GM19238 (cell line): Measurements from ENCODE around the gene BORCS6.
A peak's percentile ranks its signal among the peaks of the same experiment; 100 is the strongest.
"Not testable (repeated sequence)": the region's sequence is repeated elsewhere in the genome, so short reads cannot be mapped to it uniquely, and the experiment has no call there.

Experiments used
- DNase-seq: peaks from one replicate; pipeline ENCODE4 v3.0.0; 2011; ENCODE audit warnings: low spot score; ENCODE audit not compliant: insufficient read length

The BORCS6 gene

DNA sequence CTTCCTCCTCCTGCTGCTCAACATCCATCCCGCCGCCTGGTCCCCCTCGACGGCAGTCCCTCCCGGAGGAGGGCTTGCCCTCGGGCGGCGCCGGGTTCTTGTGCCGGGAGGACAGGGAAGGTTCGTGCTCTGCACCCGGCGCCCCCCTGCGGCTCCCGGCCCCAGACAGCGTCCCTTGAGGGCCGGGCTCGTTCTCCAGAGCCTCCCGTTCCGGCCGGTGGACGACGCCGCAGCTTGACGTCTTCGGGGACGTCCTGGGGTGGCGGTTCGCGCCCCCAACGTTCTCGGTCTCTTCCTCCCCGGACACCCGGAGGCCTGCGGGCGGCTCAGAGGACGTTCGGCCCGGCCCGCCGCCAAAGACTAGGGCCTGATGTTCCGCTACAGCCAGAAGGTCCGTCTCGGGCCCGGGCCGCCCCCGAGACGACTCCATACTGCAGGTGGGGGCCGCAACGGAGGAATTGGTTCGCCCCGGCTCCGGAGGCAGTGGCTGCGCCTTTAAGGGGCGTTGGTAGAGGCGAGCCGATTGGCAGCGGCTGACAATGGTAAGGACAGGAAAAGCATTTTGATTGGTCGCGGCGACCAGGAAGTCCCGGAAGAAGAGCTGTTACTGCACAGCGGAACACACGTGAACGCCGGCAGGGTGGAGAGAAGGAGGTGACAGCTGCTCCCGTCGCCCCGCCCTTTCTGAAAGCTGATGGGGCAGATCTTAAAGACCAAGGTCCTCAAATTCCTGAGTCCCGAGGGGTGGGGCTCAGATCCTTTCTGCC, at the start of gene BORCS6:
Gene BORCS6 (minus strand): TSS at position 470 of the 767 bp plus-strand sequence. CDS start 40 bp downstream, at position 430.
- DNase-seq: peak; percentile 80

DNA sequence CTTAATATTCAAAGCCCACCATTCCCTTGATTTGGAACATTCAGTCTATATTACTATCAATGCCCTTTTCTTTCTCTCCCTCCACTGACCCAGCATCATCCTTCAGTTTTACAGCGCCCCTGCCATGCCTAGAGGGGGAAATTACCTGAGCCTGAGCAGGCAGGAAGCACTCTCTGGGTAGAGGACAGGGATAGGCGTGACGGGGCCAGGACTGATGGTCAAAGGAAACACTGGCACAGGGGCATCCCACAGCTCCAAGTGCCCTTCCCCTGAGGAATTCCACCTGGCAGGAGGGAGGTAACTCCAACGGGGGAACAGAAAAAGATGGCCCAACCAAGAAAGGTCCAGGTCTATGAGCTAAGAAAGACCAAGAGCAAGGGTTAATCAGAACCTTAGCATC, 47.9 kb upstream of the BORCS6 start:
- DNase-seq: no peak

DNA sequence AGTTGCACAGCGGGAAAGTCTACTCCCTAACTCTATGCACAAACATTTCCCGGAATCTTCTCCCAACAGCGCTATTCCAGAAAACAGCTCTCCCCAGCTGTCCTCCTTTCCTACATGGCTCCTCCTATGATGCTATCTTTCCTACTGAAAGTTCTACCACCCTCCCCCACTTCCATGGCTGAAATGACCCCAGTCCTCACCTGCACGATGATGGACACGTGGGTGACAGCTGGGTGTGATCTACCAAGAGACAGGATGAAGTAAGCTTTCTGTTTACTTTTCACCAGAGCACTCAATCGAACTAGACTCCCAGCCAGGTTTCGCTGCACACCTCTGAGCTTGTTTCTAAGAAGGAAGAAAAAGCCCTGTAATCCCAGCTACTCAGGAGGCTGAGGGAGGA, 47.2 kb upstream of the BORCS6 start:
- no peak for DNase-seq

DNA sequence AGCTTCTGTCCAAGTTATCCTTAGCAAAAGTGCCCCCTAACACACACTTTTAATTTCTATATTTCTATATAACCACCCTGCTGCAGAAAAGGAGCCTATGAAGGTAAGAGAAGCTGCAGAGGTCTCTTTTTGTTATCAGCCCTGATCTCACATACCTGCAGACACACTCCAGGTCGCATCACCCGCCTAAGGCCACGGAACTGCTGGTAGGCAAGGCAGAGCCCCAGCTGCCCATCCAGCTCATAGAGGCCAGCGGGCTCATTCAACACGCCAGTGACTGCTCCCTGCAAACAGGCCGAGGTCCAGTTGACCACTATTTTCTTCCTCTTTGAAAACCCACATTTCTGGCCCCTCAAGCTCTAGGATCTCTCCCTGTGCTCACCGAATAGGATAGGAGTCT, 45.7 kb upstream of the BORCS6 start:
- DNase-seq: no peak

DNA sequence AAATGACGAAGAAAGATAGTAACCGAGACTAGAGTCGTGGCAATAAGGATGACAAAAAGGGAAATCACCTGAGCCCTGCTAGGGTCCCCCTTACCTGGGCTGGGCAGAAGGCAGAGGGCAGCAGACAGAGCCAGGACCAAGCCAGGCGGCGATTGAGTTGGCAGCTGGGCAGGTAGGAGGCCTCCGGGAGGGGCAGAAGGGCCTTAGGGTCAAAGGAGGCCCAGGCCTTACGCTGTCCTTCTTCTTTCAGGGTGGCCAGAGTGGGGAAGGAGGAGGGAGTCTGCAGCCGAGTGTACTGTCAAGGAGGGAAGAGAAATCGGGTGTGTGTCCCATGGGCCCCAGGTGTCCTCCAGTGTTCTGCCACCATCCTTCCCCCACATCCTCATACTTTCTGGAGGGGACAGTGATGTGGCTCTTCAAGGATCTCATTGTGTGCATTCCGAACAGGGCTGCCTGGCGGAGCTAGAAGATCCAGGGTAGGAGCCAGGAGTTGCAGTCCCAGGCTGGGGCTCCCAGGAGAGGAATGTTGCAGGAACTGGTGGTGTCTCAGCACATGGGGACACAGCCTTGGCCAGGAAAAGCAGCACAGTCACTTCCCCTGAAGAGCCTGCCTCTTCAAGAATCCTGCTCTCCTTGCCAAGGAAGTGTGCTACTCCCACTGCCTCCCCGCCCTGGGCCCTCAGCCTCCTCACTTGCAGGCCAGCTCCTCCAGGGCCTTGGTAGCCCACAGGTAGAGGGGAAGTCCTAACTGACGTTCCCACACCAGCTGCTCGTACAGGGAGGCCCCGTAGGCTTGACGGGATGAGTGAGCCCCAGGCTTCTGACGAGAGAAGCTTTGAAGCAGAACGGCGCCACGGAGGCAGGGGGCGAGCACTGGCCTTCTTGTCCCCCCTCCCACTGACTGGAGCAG, 44.6 kb upstream of the BORCS6 start:
- DNase-seq: no peak

DNA sequence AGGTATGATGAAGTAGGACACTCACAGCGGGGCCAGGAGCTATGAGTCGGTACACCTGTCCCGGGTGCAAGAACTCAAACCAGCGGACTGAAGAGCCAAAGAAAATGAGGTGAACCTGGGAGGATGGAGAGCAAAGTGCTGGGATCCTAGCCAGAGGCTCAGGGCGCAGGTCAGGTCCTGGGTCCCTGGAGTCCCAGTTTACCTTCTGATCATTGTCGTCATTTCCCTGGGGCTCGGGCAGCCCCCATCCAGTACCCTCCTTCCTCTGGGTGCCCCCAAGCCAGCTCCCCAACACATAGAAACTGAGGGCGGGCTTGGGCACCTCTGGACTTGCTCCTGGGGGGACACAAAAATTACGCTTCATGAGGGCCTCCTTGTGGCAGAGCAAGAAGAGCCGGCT, 41.7 kb upstream of the BORCS6 start:
- no peak for DNase-seq

DNA sequence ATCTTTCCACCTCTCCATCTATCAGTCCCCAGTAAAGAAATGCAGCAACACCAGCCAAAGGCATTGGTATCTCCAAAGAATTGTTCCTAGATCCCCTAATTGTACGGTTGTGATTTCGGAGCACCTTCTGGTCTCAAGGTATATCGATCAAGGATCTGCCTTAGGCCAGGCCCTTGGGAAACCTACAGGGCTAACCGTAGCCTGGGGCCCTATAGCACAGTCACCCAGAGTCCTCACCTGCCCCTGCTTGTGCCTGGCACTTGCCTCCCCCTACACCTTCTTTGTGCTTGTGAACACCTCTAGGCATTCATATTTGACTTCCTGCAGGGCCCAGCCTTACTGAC, 37.2 kb upstream of the BORCS6 start:
- no peak for DNase-seq

DNA sequence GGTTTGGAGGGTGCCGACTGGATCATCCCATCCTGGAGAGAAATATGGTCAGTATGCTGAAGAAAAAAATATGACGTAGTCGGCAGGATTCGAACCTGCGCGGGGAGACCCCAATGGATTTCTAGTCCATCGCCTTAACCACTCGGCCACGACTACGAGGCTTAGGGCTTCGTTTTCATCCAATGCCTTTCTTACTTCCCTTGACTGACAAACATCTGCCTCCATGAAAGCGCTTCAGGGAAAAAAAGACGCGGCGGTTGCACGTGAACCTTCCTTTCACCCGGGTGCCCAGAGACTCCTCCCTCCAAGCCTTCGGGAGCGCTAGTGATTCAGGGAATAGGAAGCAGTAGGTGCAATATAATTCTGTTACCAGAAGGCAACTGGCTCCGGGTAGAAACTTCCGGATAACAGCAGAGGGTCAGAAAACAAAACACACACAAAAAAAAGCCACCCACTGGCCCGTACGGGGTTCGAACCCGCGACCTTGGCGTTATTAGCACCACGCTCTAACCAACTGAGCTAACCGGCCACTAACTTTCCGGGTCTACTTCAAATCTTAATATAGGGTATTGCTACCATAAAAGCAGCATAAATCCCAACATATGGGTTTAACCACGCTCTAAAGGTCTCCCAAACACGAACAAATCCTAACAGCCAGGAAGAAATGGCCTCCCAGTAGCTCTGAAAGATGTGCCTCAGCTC, 36.7 kb upstream of the BORCS6 start:
- DNase-seq: peak; percentile 42

DNA sequence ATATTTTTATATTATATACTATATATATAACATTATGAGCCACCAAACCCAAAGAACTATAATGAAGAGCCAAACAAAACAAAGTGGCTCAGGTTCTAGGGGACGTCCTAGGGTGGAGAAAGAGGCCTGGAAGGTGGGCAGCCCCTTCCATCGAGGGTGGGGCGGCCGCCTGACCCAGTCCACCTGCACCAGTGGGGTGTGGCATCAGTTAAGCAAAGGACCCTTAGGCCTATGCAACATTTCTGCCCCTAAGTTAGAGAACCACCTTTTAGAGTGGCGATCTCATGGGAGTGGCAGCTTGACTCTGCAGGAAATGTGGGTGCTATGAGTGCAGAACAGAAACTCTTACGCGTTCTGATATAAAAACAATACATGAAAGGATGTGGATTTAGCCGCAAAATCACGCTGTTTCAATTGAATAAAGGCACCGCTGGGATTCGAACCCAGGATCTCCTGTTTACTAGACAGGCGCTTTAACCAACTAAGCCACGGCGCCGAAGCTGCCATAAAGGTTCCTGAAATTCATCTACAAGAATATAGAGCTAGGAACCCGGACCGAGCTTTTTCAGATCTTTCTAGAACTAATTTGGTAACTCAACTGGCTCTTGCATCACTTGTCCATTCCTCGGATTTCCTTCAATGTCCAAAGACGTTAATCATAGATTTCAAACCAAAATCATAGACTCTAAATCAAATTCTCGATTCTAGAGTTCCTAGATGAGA, 36.0 kb upstream of the BORCS6 start:
- no peak for DNase-seq

DNA sequence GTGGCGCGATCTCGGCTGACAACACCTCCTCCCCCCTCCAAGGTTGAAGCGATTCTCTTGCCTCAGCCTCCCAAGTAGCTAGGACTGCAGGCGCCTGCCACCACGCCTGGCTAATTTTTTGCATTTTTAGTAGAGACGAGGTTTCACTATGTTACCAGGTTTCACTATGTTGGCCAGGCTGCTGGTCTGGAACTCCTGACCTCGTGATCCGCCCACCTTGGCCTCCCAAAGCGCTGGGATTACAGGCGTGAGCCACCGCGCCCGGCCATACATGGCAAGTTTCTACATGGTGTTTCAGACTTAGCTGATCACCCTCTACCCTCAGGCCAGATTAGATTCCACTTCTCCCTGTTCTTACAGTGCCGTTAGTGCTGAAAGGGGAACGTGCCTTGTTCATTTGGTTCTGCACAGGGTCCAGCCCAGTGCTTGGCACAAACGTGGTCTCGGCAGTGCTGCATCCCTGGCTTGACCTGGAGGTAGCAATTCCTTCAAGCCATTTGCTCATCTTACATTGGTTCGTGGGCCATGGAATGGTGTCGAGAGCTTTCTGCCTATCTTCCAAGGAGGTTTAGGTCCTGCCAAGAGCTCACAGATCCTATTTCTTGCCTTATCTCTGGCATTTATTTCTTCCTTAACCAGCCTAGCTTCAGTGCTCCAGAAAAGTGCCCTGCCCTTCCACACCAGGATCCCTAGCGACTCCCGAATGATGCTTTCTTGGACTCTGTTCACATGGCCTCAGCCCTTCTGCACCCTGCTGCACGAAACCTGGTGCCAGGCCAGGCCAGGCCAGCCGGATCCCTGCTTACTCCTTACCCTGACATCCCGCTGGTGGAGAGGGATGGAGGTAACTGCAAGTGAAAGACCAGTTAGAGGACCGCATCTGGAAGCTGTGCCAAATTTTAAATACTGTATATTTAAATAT, 35.2 kb upstream of the BORCS6 start:
- DNase-seq: no peak

DNA sequence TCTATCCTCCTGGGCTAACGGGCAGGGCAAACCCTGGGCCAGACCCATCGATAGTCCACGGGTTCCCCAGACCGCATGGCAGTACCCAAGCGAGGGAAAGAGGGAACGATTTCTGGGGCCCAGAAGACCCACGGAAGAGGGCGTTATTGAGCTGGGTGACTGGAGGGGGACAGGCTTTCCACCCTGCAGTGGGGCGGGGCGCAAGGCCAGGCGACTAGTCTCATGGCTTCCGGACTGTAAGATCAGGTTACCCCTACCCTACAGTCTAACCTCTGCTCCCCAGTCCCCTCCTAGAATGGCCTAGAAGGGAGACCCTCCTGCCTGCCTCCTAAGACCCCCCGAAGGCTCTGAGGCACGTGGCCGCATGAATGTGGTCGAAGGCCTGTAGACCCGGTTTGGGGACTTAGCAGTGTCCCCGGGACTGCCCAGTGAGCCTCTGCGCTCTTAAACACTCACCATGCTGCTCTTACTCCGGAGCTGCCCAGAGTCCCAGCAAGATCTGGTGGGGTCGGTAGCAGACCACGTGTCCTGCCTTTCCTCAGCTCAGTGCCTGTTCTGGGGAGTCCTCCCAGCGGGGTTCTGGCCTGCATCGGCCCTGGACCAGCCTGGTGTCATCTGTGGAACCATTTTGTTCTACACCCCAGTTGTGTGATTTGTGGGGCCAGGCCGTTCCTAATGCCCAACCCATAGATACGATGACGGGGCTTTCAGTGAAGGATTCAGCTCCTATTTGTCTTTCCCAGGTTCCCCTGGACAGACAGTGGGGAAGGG, 33.6 kb upstream of the BORCS6 start:
- no peak for DNase-seq

DNA sequence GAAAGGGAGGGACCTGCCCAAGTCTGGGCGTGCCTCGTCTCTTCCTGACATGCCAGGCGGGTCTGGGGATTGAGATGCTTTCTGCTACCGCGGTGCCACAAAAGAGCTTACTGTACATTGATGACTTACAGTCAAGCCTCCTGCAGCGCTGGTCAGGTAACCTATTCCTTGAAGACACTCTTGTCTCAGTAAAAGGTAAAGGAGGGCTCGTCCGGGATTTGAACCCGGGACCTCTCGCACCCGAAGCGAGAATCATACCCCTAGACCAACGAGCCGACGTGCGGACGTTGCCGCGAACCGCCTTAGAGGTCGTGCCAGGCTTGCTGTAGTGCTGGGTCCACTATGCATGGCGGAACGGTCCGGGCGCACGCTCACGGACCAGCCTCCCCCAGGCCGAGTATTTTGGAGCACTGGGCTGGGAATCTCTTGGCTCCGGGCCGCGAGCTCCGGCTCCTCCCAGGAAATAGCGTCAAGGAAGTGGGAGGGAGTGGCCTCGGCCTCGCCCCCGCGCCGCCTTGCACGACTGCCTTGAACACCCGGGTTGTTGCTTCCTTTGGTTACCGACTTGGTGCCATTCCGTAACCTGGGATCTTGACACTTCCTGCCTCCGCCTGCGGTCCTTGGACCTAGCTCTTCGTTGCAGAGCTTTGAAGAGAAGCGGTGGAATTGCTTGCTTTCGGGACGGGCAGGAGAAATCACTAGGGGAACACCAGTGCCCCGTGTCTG, 32.8 kb upstream of the BORCS6 start:
- peak; percentile 45 for DNase-seq

DNA sequence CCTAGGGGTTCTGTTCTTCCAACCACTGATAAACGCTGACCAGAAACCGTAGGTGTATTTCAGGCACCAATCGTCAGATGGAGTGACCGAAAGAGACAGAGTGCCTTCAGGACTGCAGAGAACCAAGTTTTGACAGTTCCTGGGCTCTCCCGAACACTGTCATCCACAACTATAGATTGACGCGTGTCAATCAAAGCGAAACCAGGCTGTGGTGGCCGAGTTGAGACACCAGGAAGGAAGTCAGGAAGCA, 32.3 kb upstream of the BORCS6 start:
- no peak for DNase-seq

DNA sequence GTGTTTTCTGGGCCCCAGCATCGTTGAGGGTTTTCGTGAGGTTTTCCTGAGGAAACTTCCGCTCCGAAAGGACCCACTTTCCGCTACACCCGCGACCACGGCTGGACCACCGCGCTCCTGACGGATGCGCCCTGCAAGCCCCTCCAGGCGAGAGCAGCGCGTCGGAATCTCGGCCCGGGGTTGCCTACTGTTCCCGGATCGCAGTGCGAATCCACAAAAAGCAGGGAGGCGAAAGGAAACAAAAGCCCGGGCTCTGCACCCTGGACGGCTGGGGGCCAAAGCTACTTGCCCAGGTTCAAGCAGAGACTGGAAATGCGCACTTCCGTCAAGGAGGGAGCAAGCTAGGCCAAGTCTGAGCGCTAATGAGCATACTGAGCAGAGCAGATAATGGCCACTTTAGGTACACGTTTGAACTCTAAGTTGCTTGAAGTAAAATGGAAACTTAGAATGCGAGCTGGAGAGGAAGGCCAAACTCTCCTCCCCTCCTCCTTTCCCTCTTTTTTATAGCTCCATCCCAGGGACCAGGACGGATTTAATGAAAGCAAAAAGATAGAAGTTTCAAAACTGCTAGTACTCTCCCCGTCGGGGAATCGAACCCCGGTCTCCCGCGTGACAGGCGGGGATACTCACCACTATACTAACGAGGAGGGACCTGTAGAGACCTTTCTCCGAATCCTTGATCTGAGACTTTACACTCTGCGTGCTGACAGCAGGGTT, 31.8 kb upstream of the BORCS6 start:
- DNase-seq: peak; percentile 33

DNA sequence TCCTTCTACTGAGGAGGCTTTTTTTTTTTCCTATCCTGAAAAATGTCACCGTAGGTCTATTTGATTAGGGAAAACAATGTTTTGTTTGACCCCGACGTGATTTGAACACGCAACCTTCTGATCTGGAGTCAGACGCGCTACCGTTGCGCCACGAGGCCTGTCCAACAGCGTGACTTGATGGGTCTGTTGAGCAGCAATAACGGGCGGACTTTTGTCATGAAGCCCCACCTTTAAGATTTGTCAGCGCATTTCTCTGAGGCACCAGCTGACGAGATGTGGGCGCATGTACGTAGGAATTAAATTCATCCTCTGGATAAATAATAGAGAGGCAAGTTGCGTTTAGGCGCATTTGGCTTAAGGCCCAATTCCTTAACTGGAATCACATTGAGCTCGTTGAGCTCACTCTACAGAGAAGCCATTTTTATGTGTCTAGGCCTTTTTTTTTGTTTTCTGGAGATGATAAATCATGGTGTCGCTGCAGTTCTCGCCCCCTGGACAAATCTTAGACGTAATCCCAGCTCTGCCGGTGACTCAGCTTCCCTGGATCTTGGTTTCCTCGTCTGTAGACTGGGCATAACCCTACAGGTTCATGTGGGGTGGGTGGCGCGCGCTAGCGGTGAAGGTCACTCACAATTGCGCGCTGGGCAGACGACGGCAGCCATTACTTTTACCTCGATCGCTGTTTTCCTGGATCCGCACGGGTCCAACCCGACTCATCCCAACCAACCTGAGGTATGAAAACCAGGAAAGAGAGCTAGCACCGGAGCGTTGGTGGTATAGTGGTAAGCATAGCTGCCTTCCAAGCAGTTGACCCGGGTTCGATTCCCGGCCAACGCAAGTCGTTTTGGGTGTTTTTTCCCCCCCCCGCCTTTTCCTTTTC, 31.0 kb upstream of the BORCS6 start:
- DNase-seq: no peak

DNA sequence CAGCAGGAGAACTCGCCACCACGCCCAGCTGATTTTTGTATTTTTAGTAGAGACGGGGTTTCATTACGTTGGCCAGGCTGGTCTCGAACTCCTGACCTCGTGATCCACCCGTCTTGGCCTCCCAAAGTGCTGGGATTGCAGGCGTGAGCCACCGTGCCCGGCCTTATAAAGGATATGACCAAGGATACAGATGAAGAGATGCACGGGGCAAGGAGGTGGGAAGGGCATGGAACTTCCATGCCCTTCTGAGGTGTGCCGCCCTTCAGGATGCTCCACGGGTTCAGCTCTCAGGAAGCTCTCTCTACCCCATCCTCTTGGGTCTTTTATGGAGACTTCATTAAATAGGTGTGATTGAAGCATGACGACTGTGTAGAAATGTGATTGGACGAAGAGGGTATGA, 24.0 kb upstream of the BORCS6 start:
- not testable (repeated sequence) for DNase-seq
